ENCODE data around the gene CDH4. TPM values are rescaled to one million over a fixed set of nuclear protein-coding genes. Genes with fewer than 3 reads are reported as not detected.

CDH4 gene
- polyA plus RNA-seq, 1 donor: 1.7 TPM

DNA sequence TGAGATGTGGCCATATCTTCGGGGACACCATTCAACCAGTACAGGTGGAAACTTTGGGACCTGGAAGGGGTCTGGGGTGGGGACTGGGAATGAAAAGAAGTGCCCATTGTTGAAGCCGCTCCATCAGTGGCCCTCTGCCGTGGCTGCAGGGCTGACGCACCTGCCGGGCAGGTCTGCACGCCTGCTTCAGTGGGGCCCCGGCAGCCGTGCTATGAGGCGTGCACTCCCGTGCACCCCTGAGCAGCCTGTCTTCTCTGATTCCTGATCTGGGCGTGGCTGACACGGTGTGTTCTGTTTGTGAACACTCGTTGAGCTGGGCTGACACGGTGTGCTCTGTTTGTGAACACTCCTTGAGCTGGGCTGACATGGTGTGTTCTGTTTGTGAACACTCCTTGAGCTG lies 657.8 kb downstream of the CDH4 start:
- Histone ChIP-seq H3K27me3 (ENCODE audit: control insufficient read depth, insufficient read depth, low read length) (no peaks in the 10 kb centered on the region), H3K9me3 (ENCODE audit: control insufficient read depth, low read depth, low read length) (no peaks in the 10 kb centered on the region), H3K36me3 (ENCODE audit: control insufficient read depth, insufficient read depth, low read length) (no peaks in the 10 kb centered on the region), H3K4me1 (ENCODE audit: control insufficient read depth, insufficient read depth, low read length) (no peaks in the 10 kb centered on the region), H3K4me3 (ENCODE audit: low read length) (no peak overlapping the region), H3K27ac (ENCODE audit: low read length) (no peak overlapping the region)
- DNase-seq: no peak
- 47% methylated on average over 3 of the region's 14 CpGs for WGBS (ENCODE audit: insufficient coverage, low lambda C conversion rate)

- Histone ChIP-seq H3K4me3 (ENCODE audit: low read length) (no peak overlapping the region), H3K27me3 (ENCODE audit: control insufficient read depth, insufficient read depth, low read length) (no peaks in the 10 kb centered on the region), H3K9me3 (ENCODE audit: control insufficient read depth, low read depth, low read length) (no peaks in the 10 kb centered on the region), H3K4me1 (ENCODE audit: control insufficient read depth, insufficient read depth, low read length) (no peaks in the 10 kb centered on the region), H3K27ac (ENCODE audit: low read length) (no peak overlapping the region), H3K36me3 (ENCODE audit: control insufficient read depth, insufficient read depth, low read length) (no peaks in the 10 kb centered on the region)
- DNase-seq: no peak
- no CpG with 5 or more reads among the region's 7 CpGs for WGBS (ENCODE audit: insufficient coverage, low lambda C conversion rate)
Measured at GRCh38 chr20:61911824-61912223, 659.8 kb downstream of the CDH4 start.

GRCh38 chr20:61912665-61913422 lies 660.8 kb downstream of the CDH4 start:
- no peak for DNase-seq
- Histone ChIP-seq H3K4me3 (ENCODE audit: low read length) (no peak overlapping the region), H3K27ac (ENCODE audit: low read length) (no peak overlapping the region), H3K36me3 (ENCODE audit: control insufficient read depth, insufficient read depth, low read length) (no peaks in the 10 kb centered on the region), H3K27me3 (ENCODE audit: control insufficient read depth, insufficient read depth, low read length) (no peaks in the 10 kb centered on the region), H3K4me1 (ENCODE audit: control insufficient read depth, insufficient read depth, low read length) (no peaks in the 10 kb centered on the region), H3K9me3 (ENCODE audit: control insufficient read depth, low read depth, low read length) (no peaks in the 10 kb centered on the region)
- WGBS (ENCODE audit: insufficient coverage, low lambda C conversion rate): no CpG with 5 or more reads among the region's 21 CpGs

GRCh38 chr20:61913423-61914225 lies 661.6 kb downstream of the CDH4 start:
- no peak for DNase-seq
- Histone ChIP-seq H3K27me3 (ENCODE audit: control insufficient read depth, insufficient read depth, low read length) (no peaks in the 10 kb centered on the region), H3K36me3 (ENCODE audit: control insufficient read depth, insufficient read depth, low read length) (no peaks in the 10 kb centered on the region), H3K27ac (ENCODE audit: low read length) (no peak overlapping the region), H3K4me1 (ENCODE audit: control insufficient read depth, insufficient read depth, low read length) (no peaks in the 10 kb centered on the region), H3K4me3 (ENCODE audit: low read length) (no peak overlapping the region), H3K9me3 (ENCODE audit: control insufficient read depth, low read depth, low read length) (no peaks in the 10 kb centered on the region)
- no CpG with 5 or more reads among the region's 18 CpGs for WGBS (ENCODE audit: insufficient coverage, low lambda C conversion rate)

DNA sequence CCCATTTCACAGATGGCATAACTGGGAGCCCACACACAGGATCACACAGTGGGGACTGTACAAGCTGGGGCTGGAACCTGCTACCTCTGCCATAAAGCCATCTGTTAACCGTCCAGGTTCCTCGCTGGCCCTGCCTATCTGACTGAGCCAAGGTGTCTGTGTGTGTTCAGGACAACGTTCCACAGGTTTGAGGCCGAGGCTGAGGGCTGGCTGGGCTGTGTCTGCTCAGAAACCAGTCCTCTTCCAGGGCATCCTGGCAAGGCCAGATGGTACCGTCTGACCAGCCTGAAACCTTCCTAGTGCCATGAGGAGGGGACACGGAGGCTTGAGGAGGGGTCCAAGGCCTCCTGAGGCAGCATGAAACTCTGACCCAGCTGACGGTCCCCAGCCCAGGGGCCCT lies 663.0 kb downstream of the CDH4 start:
- H3K27me3 ChIP-seq (ENCODE audit: control insufficient read depth, insufficient read depth, low read length): no peaks in the 10 kb centered on the region
- no peak for DNase-seq
- H3K36me3 ChIP-seq (ENCODE audit: control insufficient read depth, insufficient read depth, low read length): no peaks in the 10 kb centered on the region
- H3K4me1 ChIP-seq (ENCODE audit: control insufficient read depth, insufficient read depth, low read length): no peaks in the 10 kb centered on the region
- no peak overlapping the region for H3K27ac ChIP-seq (ENCODE audit: low read length)
- H3K9me3 ChIP-seq (ENCODE audit: control insufficient read depth, low read depth, low read length): no peaks in the 10 kb centered on the region
- no CpG with 5 or more reads among the region's 7 CpGs for WGBS (ENCODE audit: insufficient coverage, low lambda C conversion rate)
- no peak overlapping the region for H3K4me3 ChIP-seq (ENCODE audit: low read length)

GRCh38 chr20:61916318-61916891 lies 664.3 kb downstream of the CDH4 start:
- 95% methylated on average over 3 of the region's 6 CpGs for WGBS (ENCODE audit: insufficient coverage, low lambda C conversion rate)
- Histone ChIP-seq H3K27me3 (ENCODE audit: control insufficient read depth, insufficient read depth, low read length) (no peaks in the 10 kb centered on the region), H3K36me3 (ENCODE audit: control insufficient read depth, insufficient read depth, low read length) (no peaks in the 10 kb centered on the region), H3K27ac (ENCODE audit: low read length) (no peak overlapping the region), H3K4me1 (ENCODE audit: control insufficient read depth, insufficient read depth, low read length) (no peaks in the 10 kb centered on the region), H3K4me3 (ENCODE audit: low read length) (no peak overlapping the region), H3K9me3 (ENCODE audit: control insufficient read depth, low read depth, low read length) (no peaks in the 10 kb centered on the region)
- DNase-seq: no peak

- no peaks in the 10 kb centered on the region for H3K9me3 ChIP-seq (ENCODE audit: control insufficient read depth, low read depth, low read length)
- WGBS (ENCODE audit: insufficient coverage, low lambda C conversion rate): no CpG with 5 or more reads among the region's 20 CpGs
- no peak overlapping the region for H3K4me3 ChIP-seq (ENCODE audit: low read length)
- no peak for DNase-seq
- no peaks in the 10 kb centered on the region for H3K27me3 ChIP-seq (ENCODE audit: control insufficient read depth, insufficient read depth, low read length)
- no peaks in the 10 kb centered on the region for H3K36me3 ChIP-seq (ENCODE audit: control insufficient read depth, insufficient read depth, low read length)
- H3K27ac ChIP-seq (ENCODE audit: low read length): no peak overlapping the region
- no peaks in the 10 kb centered on the region for H3K4me1 ChIP-seq (ENCODE audit: control insufficient read depth, insufficient read depth, low read length)
Measured at GRCh38 chr20:61917474-61918145, 665.5 kb downstream of the CDH4 start.

DNA sequence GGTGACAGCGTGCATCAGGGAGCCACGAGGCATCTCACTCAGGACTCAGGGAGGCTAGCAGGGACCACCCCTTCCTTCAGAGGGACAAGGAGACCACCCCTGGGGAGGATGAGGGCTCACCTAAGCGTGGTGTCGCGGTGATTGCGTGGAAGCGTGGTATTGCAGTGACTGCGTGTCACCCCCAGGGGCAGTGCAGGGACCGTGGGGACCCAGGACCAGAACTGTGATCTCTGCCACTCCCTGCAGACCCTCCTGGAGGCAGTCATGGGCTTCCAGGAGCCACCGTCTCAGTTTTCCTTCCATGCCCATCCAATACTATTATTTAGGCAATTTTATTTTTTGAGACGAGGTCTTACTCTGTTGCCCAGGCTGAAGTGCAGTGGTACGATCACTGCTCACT lies 666.5 kb downstream of the CDH4 start:
- Histone ChIP-seq H3K27me3 (ENCODE audit: control insufficient read depth, insufficient read depth, low read length) (no peaks in the 10 kb centered on the region), H3K4me1 (ENCODE audit: control insufficient read depth, insufficient read depth, low read length) (no peaks in the 10 kb centered on the region), H3K27ac (ENCODE audit: low read length) (no peak overlapping the region), H3K36me3 (ENCODE audit: control insufficient read depth, insufficient read depth, low read length) (no peaks in the 10 kb centered on the region), H3K9me3 (ENCODE audit: control insufficient read depth, low read depth, low read length) (no peaks in the 10 kb centered on the region), H3K4me3 (ENCODE audit: low read length) (no peak overlapping the region)
- no CpG with 5 or more reads among the region's 12 CpGs for WGBS (ENCODE audit: insufficient coverage, low lambda C conversion rate)
- no peak for DNase-seq

DNA sequence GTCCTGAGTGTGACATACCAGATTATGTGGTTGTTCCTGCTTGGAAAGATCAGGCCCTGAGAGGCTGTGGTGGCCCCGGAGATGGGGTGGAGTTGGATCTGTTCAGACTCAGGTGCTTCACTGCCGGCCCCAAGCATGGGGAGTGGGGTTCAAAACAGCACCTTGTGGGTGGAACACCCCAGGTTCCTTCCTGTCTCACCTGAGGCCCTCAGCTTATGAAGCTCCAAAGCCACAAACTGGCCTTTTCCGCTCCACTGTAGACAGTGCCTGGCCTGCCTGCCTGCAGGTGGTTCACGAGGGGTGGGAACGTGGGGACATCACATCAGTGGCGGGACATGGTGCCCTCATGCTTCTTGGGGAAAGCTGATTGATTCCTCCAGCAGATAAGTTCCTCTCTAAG lies 667.2 kb downstream of the CDH4 start:
- H3K4me1 ChIP-seq (ENCODE audit: control insufficient read depth, insufficient read depth, low read length): no peaks in the 10 kb centered on the region
- H3K27me3 ChIP-seq (ENCODE audit: control insufficient read depth, insufficient read depth, low read length): no peaks in the 10 kb centered on the region
- no peaks in the 10 kb centered on the region for H3K36me3 ChIP-seq (ENCODE audit: control insufficient read depth, insufficient read depth, low read length)
- H3K27ac ChIP-seq (ENCODE audit: low read length): no peak overlapping the region
- no CpG with 5 or more reads among the region's 6 CpGs for WGBS (ENCODE audit: insufficient coverage, low lambda C conversion rate)
- no peaks in the 10 kb centered on the region for H3K9me3 ChIP-seq (ENCODE audit: control insufficient read depth, low read depth, low read length)
- no peak for DNase-seq
- no peak overlapping the region for H3K4me3 ChIP-seq (ENCODE audit: low read length)

- H3K27me3 ChIP-seq (ENCODE audit: control insufficient read depth, insufficient read depth, low read length): no peaks in the 10 kb centered on the region
- no peak for DNase-seq
- WGBS (ENCODE audit: insufficient coverage, low lambda C conversion rate): 88% methylated on average over 28 of the region's 42 CpGs
Measured at GRCh38 chr20:61919675-61920365, 667.8 kb downstream of the CDH4 start.

More at GRCh38 chr20:61919675-61920365, 667.8 kb downstream of the CDH4 start:
- Histone ChIP-seq H3K9me3 (ENCODE audit: control insufficient read depth, low read depth, low read length) (no peaks in the 10 kb centered on the region), H3K4me3 (ENCODE audit: low read length) (no peak overlapping the region), H3K36me3 (ENCODE audit: control insufficient read depth, insufficient read depth, low read length) (no peaks in the 10 kb centered on the region), H3K27ac (ENCODE audit: low read length) (no peak overlapping the region), H3K4me1 (ENCODE audit: control insufficient read depth, insufficient read depth, low read length) (no peaks in the 10 kb centered on the region)
